NCI-H2196 treated with DMSO at 0.1 percent for 48 hours (cell line): Measurements from ENCODE around the gene SEMA3A.

Source experiments
- DNase-seq: peaks from one replicate; lab custom pipeline; 2025; ENCODE audit not compliant: unreplicated experiment; lab: John Stamatoyannopoulos, UW

The SEMA3A gene

DNA sequence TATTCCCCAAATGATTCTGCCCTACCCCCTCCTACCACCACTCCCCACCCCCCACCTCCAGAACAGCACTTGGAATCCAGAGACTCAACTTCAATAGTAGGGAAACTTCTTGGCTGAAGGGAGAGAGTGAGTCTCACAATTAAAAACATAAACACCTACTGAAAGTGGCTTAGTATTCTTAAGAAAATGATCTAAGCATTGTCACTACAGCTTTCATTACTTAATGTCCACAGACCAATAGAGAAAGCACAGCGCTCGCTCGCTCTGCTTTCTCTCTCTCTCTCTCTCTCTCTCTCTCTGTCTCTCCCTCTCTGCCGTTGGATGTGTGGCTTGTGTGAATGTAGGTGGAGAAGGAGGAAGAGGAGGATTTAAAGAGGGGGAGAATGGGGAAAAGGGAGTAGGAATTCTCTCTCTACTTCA lies 1.5 kb upstream of the SEMA3A start:
- no peak for DNase-seq

DNA sequence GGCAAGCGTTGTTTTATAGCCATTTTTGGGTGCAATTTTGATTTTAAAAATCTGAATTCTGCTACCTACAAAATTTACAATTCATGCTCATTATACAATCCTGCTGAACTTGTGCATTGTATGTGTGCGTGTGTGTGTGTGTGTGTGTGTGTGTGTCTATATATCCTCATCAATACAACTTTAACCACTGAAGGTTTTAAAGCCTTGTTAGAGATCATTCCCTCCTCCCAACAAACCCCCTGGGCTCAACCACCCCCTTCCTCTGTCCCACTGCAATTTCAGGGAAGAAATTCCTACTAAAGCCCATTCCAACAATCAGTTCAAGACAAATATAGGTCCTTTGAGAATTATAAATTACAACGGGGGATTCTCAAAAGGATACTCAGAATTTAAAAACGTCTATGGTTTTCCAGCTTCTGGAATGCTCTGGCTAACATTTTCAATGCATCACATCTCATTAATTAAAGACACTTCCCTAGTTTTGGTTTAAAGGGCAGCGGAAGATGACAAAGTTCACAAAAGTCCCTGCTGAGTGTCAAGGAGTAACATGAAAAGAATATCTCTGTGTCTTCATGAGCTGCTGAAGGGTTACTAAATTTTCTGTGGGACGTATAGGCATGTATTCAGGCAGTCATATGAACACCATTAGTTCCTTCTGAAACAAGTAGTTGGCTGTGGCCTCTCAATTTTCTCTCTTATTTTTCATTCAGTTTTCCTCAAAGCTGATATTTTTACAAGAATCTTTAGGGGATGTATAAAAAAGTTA lies 889 bp upstream of the SEMA3A start:
- DNase-seq: no peak

DNA sequence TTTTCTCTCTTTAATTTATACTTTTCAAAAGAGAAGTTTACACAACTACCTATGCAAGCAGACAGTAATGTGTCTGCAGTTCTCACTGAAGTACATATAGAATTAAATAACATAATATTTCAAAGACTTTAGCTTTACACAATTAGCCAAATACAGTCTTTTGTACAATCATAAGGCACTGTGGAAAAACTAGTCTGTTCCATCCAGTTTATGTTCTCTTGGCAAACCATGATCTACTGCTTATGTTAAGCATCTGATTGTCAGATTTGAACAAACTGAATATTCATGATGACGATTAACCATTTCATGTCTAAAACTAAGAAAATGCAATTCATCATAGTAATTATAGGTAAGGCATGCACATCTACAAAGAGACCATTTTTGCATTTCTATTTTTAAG lies 842 bp downstream of the SEMA3A start:
- DNase-seq: no peak

DNA sequence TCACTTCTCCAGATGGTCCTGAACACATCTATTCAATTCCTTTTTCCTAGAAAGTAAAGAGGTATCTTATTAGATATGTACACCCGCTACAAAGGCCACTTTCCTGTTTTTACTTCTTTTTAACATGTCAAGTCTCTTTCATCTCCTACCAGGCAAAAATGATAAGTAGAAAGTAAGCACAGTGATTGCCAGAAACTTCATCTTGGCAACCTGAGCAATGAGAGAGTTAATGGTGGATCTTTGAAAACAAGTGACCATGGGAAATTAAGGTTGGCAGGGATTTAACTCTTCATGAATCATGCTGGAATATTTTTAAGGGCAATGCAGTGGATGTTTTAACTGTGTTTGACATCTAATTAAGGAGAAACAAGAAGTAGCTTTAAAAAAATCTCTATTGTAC lies 2.7 kb downstream of the SEMA3A start:
- no peak for DNase-seq

DNA sequence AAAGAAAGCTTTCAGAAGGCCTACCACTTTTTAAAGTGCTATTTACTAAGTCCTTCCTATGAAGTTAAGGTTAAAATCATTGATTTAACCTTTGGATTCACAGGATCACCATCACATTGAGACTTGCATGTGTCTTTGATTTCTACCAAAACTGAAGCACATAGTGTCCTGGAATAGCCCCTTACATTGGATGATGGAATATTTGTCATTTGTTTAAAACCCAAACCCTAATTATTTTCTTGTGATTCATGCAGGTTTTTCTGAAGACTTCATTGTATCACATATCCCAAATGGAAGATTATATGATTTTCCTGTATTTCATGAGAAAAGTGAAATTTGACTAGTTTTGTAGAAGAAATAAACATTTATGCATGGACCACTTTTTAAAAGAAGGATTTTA lies 3.3 kb downstream of the SEMA3A start:
- DNase-seq: no peak

DNA sequence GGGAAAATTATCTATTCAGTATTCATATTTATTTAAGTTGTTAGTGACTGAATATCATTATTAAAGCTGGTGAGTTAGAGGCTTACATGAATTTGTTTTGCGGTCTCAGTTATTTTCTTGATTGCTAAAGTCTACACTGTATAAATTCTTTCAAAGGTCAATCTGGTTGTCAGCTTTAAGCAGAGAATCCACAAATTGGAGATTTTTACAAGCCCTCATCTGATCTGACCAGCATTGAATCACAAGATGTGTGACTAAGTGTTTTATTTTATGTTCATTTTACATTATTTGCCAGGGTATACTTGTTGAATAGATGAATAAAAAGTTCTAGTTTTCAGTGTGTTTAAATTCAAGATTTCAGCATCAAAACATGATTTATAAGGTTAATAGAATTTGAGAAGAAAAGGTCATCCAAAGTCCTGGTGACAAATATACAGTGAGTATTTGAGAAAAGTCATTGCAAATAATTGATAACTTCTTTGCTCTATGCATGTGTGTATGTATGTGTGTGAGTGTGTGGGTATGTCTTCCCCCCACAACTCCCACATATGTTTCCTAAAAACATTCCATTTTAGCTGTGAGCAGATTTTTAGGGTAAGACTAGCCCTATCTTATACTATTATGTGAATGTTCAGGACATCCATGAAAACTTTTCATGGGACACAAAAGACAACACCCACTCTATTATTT lies 4.4 kb downstream of the SEMA3A start:
- no peak for DNase-seq

DNA sequence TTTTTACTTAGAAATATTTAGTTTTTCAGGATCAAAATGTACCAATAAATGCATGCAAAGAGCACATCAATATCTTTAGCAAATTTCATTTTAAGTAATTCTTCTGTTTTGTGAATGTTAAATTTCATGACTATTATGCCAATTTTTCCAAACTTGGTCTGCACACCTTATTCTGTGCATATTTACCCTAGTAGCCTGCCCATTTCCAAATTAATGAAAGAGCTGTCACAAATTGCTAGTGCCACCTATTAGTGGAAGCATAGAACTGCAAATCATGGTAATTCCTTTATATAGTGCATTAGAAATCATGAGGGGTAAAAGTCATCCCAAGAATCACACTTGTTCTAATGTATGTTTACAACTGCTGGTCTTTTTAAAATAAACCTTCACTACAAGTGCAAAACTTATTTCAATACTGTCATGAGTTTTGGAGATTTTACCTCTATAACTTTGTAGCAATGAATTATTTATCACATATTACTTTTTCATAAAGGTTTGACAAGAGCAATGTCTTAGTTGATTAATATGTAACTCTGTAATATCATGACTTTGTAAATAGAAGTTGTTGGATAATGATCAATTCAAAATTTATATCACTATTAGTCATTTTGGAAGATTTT lies 5.7 kb downstream of the SEMA3A start:
- DNase-seq: no peak

DNA sequence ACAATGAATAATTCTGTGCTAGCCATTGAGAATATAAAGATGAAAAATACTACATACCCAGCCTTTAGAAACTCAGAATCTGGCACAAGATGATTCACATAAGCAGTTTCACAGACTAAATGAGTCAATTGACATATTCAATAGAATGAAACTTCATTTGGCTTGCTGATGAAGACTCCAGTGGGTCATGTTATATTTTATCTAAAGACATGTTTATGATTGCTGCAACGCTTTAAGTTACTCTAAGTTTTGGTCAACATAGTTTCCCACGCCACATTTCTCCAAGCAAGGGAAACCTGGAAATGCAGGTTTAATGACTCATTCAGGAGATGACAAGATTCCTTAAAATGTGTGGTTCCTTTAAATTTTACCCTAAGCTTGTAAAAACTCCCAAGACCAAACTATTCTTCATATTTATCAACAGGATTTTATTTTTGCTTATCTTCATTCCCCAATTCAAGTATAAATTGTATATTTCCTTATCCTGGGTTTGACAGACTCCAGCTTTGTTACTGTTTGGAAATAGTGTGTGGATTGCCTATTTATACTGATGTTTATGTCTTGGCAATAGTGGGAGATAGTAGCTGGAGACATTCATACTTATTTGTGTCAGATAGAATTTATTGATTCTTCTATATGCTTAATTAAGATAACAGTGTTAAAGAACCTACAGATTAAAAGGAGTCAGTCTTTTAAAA lies 6.6 kb downstream of the SEMA3A start:
- DNase-seq: no peak

DNA sequence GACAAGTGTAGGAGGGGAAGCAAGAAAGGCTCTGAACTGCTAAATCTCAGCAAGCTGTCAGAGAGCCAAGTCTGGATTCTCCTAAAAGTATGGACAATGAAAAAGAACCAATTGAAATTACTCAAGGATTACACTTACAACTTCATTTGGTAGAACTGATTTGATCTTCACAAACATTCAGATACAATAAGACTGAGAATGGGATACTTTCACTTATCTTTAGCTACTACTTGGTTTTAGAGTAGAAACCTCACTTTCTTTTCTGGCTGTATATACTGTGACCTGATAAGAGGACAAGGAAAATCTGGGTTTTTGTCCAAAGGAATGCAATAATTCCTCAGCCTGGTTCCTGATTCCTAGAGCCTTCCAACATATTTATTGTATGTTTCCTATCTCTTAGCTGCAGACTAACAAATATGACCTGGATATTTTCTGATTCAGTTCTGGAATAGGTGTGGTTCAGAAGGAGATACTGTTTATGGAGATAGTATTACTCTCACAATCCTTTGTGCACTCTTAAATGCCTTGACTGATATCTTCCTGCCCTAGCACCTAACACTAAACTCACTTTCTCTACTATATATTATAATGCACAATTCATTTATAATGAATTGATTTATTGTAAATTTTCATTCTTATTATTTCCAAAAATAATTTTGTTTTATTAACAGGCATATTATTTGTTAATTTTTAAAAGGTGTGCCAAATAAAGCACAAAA lies 7.3 kb downstream of the SEMA3A start:
- DNase-seq: no peak

DNA sequence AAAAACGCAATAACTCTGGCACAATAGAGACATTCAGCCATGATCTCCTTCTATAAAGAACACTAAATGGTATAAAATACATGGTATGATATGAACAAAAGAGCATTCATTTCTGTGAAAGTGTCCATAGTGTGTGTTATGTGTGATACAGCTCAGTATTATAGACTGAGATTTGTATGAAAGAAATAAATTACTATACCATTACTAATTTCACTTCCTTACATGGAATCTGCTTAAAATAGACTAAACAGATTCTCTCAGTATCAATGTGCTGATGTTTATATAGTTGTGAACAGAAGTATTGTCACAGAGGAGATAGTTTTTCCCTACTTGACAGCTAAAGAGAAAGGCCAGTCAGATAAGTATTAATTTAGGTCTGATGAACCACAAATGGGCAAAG lies 10.8 kb downstream of the SEMA3A start:
- no peak for DNase-seq

DNA sequence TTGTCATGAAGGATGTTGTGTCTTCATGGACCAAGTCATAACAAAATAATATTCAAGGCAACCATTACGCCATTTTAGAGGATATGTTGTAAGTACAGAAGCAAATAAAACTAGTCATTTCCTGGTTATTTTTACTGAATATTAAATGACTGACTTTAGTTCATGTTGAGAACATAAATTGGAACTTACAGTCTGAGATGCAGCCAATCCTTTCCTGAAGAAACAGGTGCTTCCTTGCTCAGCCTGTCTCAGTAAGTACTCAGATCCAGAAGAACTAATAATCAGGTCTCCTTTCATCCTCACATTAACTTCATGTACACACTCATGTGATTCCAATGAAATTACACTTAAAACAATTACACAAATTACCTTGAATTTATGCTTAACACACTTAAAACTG lies 12.3 kb downstream of the SEMA3A start:
- no peak for DNase-seq

DNA sequence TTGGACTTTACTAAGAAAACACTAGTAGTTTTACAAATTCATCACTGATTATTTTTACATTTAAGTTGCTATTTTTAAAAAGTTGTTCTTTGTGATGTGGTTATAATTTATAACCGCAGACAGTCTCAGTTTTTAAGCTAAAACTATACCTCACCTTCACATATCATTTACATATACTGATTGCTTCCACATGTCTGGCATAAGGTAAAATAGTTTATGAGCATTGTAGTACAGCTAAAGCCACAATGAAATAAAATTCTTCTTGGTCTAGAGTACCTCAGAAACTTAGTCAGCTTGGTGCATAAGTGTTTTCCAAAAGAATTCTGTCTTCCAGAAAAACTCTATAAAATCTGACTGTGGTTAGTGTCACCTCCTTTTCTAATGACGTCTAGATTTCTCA lies 13.0 kb downstream of the SEMA3A start:
- no peak for DNase-seq

DNA sequence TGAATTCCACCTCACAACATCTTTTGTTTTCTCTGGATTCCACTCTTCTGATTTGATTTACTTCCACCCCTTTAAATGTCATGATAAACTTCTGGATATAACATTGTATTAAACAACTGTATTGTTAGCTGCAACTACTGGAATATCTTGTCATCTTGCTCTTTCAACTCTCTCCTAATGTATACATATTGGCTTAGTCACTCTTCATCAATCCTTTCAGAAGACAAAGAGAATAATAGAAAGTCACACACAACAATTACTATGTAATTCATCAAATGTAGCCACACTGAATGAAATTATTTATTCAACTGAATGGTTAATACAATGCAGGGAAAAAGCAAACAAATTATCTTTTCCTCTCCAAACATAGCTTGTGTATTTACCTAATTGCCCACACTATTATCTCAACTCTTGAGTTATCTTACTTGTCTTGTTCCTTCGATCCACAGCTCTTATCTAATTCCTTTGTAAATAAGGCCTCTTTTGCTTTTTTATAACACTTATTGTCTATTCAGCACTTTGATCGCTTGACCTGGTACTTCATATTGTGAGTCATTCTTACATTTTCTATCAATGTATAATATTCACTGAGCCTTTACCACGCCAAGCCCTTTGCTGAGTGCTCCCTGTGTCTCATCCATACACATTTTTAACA lies 16.7 kb downstream of the SEMA3A start:
- DNase-seq: no peak

DNA sequence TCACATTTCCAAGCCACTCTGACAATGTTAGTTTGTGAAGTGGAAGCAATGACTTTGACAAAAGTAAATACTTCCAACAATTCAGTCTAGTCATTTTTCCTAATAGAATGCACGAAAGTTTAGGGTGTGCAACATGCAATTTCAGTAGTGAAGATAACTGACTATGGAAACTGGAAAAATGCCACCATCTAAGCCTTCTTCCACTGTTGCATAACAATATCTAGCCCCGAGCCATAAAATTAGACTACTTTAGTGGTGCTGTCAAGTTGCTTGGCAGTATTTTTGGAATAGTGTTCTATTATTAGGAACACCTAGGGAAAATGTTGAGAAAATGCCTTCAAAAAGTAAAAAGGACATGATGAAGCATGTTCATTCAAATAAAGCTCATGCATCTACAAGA lies 17.9 kb downstream of the SEMA3A start:
- no peak for DNase-seq

DNA sequence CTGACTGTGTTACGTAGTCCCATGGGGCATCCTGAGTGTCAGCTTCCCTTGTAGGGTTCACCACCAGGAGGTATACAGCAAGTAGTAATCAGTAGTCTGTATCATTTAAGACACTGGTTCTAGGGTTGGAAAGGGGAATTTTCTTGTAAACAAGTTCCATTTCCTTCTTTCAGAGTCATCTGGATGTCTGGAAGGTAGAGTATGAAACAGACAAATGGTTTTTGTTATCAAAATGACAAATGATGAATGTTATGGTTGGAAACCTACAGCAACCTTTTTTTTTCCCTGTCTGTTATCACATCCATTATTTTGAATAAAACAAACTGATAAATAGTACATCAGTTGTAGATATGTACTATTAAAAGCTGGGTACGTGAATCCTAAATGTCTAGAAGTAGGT lies 19.1 kb downstream of the SEMA3A start:
- DNase-seq: no peak

DNA sequence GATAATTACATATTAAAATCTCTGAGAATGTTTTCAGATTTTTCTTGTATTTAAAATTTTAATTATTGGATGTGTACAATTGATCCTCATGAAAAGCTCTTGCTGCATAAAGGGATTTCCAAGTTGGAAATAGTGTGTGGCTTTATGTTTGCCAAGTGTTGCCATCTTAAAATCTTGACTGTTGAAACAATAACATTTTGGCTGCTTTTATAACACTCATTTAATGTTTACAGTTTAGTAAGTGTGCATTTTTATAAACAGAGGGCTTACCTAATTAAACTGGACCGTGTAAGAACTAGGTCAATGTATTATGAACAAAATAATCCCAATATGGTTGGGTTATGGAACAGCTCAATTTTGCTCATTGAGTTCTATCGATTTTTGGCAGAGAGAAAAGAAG lies 23.9 kb downstream of the SEMA3A start:
- DNase-seq: no peak

DNA sequence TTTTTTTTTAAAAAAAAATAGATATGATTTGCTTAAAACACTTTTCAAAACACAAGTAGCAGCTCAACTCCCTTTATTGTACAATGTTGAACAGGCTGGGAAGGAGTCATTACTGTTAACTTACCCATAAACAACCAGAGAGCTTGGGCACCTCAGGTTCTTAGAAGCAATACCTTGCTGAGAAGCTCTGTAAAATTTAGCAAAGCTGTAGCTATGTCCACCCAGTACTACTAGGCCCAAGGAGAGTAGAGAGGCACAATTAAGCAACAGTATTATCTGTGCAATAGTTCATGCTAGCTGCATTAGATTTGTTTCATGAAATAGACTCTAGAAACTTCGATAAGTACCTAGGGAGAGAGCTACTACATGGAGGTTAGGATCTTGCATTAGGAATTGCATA lies 32.0 kb downstream of the SEMA3A start:
- DNase-seq: no peak

DNA sequence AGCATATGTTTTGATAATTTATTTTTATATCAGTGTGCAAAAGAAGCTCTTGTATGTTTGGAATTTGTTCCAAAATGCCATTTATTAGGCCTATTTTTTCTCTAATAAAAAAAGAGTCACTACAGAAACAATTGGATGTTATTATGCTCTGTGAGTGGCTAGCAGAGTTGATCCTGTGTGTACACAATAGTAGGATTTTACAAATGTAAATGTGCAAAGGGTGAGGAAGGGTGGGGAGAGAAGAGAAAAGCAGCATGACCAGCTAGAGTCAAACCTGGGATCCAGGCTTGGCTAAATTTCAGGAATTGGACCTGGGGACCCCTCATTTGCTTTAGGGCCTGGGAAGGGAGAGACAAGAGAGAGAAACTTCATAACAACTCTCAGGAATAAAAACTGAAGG lies 32.5 kb downstream of the SEMA3A start:
- no peak for DNase-seq

DNA sequence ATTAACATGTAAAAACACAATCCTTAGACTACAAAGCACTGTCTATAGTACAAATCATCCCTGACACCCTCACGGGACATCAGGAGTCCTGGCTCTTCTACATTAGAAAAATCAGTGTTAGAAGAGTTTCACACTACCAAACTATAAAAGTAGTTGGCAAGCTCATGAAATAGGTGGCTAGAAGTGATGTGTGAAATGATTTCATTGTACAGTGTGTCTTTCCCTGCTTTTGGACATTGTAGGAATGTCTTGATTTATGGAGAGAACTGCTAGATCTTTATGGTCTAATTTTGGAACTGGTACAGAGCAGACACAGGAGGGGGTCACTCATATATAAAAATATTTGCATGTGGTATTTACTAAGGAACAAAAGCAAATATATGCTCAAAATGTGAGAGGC lies 33.2 kb downstream of the SEMA3A start:
- DNase-seq: no peak

DNA sequence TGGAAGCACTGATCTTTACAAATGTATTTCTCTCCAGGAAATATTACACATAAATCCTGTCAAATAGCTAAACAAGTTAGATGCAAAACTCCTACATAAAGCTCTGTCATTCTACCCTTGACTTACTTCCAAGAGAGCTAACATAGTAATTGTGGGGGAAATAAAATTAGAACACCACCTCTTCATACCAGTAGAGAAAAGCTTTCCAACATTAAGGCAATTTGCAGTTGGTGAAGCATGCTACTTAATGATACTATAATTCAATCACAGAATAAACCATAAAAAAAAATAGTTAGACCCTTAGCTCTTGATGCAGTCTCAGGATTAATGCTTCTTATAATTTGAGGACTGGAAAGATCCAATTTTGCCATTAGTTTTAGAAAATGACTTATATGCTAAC lies 35.2 kb downstream of the SEMA3A start:
- no peak for DNase-seq

DNA sequence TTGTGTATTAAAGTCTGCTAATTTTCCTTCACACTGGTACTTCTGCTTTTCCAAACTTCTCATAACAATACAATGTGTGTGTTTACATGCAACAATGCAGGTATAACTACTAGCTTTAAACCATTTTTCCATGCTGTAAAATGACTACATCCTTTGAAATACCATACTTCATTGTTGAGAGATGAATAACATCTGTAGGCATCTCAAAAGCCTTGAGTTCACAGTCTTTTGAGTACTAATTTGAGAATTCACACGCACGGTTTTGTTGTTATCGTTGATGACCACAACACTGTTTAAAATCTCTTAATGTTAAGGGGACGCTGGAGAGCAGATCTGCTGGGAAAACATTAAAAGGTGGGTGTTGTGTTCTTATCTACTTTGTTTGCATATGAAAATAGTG lies 37.4 kb downstream of the SEMA3A start:
- no peak for DNase-seq
